Stimulated activated CD8-positive, alpha-beta memory T cell treated with anti-CD3 and anti-CD28 coated beads, Interleukin-2, amount 100 ng/mL, for 1 hour (primary cell): ENCODE measurements around the gene MYO1A.
"Not testable (repeated sequence)": the region's sequence is repeated elsewhere in the genome, so short reads cannot be mapped to it uniquely, and the experiment has no call there.

Experiments used
- DNase-seq, 2 donors: peaks; one replicate each; pipeline ENCODE4 v3.0.0-alpha.2; 2020; ENCODE audit warnings: low read depth in 2 of 2

MYO1A gene

DNA sequence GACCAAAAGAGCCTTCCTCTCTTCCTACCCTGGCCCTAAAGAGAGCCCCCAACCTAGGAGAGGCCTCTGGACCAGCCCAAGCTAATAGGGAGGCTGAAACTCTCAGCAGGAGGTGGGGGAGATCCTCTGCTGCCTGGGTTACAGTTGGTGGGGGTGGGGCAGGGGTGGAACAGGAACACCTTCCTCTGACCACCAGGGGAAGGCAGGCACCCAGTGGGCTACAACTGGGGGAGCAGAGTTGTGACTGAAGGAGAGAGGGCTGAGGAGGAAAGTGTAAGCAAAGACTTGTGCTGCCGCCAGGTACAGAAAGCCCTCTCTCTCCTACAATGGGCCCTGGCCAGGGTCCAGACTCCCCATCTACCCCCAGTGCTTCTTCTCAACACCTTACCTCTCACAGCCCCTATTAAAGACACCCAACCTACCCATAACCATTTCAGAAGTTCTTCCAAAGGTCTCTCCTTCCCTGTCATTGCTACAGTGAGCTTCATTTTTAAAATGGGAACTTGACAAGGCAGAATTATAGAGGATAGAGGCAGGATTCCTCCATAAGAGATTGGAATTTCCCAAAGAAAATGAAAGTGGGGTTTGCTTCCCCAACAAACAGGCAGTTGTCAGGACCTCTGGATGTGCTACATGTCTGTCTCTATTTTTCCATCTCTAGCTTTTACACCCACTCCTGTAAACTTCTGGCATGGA, 1.4 kb downstream of the MYO1A start:
- no peak for DNase-seq

DNA sequence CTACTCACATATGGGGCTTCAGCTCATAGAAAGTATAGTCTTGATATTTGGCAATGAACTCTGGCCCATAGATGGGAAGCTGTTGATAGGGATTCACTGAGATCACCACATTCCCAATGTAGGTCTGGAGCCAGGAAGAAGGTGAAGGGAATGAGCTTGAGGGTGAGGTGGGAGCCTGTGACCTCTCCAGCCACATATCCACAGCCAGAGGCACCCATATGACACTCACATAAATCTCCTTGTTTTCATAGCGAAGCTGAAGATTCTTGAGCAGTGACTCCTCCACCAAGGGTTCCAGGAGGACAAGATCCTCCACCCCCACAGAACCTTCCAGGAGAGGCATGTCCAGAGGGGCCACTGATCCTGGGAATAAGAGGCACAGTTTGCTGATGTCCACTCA, 1.9 kb downstream of the MYO1A start:
- no peak for DNase-seq

DNA sequence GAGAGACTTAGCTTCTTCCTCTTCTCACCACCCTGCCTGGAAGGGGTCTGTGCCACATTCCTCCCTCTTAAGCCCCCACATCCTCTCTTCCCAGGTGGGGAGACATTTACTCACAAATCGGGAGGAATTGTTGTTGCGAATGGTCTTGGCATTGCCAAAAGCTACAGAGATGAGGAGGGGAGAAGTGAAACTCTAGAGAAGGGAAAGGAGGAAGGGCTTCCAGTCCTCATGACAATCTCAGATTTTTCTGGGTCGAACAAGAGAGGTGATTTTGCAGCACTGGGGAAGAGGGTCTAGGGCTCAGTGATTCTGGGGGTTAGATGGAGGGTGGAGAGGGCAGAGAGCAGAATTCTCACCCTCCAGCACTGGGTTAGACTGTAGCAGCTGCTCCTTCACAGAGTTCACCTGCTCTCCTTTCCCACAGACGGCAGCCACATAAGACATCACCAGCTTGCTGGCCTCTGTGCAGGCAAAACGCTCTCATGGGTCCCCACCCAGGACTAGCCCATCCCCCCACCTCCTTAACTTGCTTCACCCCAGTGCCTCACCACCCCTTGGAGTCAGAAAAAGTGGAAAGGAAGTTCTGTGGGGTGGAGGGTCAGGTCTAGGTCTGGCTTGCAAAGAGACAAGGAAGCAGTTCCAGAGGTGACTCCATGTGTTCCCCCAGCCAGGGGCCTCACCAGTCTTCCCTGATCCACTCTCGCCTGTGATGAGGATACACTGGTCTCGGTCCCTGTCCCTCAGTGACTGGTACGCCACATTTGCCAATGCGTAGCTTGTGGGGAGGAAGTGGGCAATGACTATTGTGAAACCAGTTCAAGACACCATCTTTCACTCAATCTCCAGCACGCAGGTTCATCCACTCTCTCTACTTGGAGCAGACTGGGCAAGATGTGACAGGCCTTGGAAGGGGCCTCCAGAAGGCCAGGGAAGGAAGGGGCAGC, 2.7 kb downstream of the MYO1A start:
- DNase-seq = no peak

DNA sequence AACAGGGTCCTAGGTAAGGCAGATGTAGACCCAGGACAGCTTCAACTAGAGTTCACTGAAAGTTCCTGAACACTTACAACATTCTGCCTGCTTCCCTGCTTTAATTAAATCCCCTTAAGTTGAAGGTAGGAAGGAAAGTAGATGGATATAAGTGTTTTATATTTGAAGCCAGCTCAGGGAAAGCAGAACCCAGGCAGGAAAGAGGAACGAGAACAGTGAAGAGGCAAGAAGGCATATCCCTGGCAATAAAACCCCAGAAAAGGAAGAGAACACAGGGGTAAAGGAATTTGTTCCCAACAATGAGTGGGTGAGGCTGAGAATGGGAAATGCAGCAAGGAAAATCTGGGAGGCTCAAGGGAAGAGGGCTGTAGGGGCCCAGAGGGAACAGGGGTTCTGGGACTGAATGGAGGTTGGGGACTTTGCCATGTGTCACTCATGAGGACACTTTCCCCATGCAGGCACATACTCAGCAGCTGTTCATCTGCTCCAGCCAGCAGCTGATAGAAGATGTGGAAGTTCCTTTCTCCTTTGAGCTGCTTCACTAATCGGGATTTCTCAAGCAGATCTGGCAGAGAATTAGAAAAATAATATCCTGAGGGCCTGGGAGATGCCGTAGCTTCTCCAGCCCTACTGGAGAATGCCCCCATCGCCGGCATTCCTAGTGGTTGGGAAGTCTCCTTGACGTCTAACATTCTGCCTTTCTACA, 3.7 kb downstream of the MYO1A start:
- DNase-seq = no peak

DNA sequence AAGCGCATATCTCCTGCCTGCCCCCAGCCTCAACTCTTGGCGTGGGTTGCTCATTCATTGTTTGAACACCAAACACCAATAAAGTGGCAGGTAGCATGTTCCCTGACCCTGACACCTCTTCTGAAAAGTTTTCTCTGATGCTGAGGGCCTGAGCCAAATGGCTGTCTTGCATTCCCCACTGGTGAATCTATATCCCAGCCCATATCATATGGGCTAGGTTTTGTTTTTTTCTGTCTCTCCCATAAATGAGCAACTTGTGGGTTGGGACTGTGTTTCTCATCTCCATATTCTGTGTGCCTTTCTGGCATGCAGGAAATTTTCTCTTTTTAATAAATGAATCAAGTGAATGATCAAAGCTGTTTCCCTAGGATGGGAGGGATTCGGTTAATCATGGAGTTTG, 5.0 kb downstream of the MYO1A start:
- no peak for DNase-seq

DNA sequence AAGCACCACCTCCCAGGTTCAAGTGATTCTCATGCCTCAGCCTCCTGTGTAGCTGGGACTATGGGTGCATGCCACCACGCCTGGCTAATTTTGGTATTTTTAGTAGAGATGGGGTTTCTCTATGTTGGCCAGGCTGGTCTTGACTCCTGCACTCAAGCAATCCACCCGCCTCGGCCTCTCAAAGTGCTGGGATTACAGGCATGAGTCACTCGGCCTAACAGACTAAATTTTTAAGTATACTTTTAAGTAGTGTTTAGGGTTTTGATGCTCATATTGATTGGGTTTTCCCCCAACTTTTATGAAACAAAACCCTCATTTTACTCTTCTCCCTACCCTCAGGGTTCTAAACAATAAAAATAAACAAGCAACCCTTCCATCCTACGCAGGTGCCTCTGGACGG, 5.5 kb downstream of the MYO1A start:
- no peak for DNase-seq

DNA sequence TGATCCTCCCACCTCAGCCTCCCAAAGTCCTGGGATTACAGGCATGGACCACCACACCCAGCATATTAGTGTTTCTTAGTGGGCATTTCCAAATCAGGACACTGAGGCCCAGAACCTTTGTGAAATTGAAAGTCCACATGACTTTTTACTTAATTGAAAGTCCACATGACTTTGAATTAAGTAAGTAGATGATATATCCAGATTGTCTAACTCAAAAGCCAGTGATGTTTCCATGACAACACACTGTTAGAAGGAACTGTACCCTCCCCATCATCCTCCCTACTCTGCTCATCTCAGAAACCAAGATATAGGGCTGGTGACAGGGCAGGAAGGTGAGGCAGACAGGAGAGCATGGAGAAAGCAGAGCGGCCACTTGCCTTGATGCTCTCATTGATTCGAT, 7.2 kb downstream of the MYO1A start:
- no peak for DNase-seq

DNA sequence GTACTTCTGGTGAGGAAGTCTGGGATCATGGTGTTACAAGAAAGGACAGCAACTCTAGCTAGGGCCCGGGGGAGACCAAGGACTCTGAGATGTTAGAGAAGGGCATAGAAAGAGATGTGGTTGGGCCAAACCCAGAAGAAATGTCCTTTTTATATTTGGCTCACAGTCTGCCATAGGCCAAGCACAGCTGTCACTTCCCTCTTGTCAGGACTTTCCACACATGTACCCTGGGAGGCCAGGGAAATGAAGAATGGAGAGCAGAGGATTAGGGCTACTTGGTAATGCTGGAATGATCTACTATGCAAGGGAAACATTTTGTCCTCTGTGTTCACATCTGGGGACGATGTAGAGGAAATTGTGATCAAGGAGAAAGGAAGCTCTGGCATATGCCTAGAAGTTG, 9.2 kb downstream of the MYO1A start:
- no peak for DNase-seq

DNA sequence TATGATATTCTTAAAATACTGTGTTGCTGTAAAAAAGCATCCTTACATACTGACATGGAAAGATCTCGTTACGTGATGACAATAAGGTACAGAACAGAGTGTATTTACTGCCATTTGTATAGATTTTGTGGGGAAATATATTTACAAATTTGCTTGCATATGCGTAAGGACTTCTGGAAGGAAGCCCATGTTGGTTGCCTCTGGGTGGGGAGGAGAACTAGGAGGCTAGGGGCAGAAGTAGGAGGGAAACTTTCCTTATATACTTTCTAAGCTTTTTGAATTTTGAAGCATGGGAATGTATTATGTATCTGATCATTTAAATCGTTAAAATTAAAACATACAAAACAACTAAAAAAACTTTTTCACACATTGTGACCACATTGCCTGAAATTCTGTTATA, 9.7 kb downstream of the MYO1A start:
- no peak for DNase-seq

DNA sequence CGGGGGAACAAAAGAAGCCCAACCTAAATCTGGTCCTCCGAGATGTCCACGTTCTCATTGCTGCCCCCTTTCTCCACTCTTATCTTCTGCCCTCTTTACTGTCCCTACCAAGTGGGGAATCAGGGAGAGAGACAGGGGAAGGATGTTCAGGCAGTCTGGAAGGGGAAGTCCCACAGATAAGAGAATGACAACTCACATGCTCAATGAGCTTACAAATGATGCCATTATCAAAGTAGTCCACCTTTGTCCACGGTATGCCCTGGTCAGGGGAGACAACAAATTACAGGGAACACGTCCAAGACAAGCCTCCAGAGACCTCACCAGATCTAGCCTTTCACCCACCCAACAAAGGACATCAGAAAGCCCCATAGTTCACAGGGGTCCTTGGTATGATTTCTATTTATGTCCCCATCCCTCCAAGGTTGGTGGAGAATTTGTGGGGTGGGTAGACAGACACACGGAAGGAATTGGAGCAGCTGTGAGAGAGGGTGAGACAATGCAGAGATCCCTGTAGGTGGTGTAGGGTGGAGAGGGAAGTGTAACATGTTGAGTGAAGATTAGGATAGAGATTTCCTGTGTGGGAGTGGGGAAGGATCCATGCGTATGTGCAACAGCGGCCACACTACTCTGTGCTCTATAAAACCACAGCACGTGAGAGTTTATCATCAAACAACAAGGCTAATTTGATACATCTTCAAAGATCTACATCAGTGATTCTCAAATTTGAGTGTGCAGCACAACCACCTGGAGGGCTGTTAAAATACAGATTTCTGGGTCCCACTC, 10.7 kb downstream of the MYO1A start:
- DNase-seq = no peak

DNA sequence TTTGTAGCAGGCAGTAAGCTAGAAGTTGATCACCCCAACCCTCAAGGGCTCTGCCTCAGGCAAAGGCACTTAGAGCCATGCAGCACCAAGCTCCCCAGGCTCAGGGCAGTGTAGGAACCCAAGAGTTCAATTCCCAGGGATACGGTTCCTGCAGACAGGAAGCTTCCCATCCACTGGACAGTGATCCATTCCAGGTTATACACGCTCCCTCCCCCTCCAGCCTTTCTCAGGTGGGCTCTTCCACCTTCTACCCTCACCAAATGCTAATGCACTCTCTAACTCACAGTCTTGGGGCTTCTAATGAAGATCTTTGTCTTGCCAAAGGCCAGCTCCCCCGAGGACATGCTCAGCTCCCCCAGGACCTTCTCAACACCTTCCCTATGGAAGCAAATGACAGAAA, 12.7 kb downstream of the MYO1A start:
- no peak for DNase-seq

DNA sequence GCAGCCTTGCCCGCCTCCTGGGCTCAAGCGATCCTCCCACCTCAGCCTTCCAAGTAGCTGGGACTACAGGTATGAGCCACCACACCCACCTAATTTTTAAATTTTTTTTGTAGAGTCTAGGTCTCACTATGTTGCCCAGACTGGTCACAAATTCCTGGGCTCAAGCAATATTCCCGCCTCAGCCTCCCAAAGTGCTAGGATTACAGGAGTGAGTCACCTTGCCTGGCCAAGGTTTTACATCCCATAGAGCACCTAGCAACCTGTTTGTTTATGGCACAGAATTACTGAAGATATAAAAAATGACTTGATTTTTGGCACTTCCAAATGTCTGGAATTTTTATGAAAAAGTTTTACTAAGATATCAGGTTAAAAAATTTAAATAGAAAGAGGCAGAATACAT, 16.5 kb downstream of the MYO1A start:
- DNase-seq = no peak

DNA sequence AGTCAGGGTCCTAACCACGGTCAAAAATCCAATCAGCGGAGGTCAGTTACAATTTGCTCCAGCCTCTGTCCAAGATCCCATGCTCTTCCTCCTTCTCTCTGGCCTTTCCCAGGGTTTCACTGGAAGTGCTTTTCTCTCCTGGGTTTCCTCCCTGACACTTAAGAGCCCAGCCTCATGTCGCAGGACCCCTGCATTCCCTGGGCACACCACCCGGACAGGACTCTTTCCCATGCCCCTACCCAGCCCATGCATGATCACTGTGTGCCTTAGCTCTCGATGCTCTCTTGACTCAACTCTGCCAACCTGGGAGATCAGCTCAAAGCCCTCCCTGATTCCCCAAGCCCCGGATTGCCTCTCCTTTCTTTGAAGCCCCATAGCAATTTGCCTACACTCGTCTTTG, 18.1 kb downstream of the MYO1A start:
- DNase-seq = no peak

DNA sequence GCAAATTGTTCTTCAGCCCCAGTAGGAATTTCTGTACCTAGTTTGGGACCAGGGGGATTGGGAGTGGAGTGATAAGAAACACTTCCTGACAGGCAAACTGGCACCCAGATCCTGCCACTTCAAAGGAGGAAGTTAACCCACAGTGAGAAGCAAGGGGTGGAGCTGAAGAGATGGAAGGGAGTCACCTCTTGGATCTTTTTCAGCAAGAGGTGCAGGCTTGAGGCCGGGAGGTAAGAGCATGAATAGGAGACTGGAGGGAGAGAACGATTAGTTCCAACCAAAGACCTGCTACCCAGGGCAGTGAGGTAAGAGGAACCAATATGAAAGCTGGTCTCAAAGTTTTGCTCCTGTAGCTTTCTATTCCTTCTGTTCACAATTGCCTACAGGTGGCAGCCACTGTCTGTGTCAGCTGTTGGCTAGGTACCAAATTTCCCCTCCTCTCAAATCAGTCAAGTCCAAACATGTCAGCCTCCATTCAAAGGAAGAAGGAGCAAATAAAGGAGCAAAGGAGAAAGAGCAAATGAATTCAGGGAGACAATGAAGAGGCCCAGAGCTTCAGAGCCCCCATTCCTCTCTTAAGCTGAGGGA, 18.7 kb downstream of the MYO1A start:
- no peak for DNase-seq

DNA sequence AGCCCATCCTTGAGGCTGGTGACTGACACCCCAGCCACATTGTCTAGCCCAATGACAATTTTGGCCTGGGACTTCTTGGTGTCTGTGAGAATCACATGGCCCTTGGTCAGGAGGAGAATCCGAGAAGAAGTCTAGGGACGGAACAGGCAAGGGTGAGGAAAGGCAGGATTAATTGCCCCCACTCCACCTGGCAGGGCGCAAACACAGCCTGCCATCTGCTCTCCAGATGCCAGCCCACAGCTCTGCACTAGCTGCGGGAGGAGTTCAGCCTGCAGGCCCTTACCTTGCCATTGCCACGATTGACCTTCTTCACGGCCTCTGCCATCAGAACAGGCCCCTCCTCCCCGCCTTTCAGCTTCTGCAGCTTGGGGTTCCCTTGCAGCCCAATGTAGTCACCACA, 20.5 kb downstream of the MYO1A start:
- DNase-seq = no peak

DNA sequence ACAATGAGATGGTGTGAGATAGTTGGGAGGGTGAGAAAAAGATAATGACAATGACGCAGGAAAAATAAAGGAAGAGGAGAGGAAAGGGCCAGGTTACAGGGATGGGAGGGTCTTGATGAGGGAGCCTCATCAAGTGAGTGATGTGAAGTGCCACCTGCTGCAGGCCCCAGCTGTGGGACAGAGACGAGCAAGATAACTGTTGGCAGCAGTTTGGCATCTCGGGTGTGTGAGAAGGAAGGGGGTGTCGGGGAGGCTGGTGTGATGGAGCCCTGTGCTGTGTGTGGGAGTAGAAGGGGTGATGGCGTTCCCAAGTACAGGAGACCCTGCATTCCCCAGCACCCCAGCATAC, 22.1 kb downstream of the MYO1A start:
- no peak for DNase-seq

DNA sequence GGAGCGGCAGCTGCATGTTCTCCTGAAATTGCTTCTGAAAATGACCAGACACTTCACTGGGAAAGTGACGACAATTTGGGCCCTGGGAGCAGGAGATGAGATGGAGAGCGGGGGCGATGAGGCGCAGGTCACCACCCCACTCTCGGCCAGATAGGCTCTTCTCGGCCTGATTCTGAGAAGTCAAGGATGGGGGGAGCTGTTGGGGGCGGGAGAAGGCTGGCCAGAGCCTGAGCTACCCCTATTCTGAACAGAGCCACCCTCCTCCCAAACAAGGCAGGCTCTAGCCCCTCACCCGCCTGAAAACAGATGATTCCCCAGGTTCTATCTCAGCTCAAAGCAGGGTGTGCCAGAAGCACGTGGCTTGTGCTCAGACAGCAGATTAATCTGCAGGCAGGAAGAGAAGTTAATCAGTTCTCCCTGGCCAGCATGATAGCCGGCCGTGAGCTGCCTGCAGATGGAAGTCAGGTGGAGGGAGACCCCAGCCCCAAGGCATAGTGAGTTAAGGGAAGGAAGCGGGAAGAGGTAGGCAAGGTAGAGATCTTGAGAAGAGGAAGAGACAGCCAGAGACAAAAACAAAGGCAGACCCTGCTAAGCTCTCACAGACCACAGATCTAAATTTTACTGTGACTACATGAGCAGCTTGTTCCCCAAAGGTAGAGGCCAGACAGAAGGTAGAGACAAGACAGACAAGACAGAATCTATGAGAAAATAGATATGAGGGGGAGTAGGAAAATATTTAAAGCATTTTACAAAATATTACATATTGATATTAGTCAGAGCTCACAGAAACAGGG, 22.7 kb downstream of the MYO1A start:
- no peak for DNase-seq

DNA sequence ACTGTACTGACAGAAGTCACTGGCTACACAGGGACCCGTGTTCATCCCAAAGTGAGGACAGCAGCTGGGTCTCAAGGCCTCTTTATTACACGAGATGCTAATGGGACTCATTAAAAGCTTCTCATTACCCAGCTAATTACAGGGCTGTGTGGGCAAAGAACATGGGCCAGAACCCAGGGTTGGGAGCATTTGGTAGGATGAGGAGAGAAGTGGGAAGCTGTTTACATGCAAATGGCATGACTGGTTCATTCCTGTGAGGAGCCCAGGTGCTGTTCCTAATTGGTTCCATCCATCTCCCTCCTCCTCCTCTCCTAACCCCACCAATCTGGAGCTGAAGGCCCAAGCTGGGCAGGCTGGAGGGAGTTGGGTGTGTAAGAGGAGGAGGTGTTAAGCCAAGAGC, 24.7 kb downstream of the MYO1A start:
- no peak for DNase-seq

DNA sequence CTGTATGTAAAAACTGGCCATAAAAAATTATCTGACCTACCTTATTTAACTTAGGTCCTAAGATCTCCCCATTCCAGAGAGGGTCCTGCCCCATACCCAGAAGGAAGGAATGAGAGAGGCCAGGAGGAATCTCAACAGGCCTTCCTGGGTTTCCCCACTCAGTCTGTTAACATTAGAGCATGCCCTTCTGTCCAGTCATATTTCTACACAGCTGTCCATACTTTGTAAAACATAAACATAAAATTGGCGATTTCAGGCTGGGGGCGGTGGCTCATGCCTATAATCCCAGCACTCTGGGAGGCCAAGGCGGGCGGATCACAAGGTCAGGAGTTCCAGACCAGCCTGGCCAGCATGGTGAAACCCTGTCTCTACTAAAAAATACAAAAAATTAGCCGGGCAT, 27.6 kb downstream of the MYO1A start:
- DNase-seq = not testable (repeated sequence)

DNA sequence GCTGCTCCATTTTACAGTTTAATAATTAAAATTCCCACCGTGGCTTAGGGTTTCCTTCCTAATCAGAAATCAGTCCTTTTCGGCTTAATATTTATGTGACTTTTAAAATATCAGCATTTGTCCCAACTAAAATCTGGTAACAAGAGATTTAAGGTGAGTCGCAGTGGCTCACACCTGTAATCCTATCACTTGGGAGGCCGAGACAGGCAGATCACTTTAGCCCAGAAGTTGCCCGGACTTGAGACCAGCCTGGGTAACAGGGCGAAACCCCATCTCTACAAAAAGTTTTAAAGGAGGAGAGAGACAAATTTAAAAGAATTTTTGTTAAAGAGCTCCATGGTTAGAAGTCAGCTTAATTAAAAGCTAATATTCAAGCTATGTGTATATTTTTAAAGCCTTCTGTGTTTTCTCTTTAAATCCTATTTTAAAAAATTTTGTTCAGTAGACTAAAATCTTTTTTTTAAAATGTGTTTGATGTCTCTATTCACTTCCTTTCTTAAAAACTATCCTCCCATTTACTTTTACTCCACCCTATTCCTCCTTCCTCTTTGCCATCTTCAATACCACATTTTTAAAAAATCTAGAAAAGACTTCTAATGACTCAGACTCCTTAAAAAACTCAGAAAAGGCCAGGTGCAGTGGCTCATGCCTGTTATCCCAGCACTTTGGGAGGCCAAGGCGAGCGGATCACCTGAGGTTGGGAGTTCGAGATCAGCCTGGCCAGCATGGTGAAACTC, 29.8 kb downstream of the MYO1A start:
- no peak for DNase-seq
